ENCODE measurements around the gene ATP6AP1.

ATP6AP1 gene

GRCh38 chrX:154481195-154481594 lies 52.7 kb downstream of the ATP6AP1 start (continued):
- TF ChIP-seq, protein P1, sequence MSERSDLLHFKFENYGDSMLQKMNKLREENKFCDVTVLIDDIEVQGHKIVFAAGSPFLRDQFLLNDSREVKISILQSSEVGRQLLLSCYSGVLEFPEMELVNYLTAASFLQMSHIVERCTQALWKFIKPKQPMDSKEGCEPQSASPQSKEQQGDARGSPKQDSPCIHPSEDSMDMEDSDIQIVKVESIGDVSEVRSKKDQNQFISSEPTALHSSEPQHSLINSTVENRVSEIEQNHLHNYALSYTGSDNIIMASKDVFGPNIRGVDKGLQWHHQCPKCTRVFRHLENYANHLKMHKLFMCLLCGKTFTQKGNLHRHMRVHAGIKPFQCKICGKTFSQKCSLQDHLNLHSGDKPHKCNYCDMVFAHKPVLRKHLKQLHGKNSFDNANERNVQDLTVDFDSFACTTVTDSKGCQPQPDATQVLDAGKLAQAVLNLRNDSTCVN (tag by site-specific recombination; optimal IDR thresholded peaks at IDR 0.05) = no peak

DNA sequence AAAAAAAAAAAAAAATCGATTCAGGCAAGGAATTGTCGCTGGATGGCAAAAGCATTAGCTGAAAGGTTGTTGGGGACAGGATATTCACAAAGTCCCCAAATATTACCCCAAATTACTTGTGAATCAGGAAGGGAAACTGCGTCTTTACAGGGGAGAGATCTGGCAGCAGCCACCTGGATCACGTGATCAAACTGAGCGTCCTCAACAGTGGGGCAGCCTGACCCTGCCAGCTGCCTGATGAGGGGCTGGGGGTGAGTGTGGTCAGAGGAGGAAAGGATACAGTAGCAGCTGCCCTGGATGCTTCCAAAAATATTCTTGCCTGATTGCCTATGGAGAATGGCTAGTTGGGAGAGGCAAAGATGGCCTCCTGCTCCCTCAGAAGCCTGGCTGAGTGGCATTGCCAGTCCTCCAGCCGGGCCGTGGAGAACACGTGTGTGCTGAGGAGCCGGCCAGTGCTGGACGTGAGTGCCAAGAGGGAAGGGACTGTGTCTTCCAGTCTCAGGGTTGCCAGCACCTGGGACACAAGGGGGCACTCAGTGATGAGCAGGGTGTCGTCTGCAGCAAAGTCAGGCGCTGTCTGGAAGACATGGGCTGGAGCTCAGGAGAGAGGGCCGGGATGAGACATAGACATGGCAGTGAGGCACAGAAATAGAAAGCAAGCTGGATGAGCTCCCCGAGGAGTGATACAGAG lies 53.6 kb downstream of the ATP6AP1 start:
- CTCF ChIA-PET = interaction anchor here (0.6 to 1.6 kb wide), 2 partner anchors 45 to 585 kb away, joined by 4 to 8 read pairs; no protein-coding TSS in a partner anchor
- Histone ChIP-seq H3K9me3 (ENCODE audit: control insufficient read depth, insufficient read depth, low read depth, low read length) (no peaks in the 10 kb centered on the region), H3K36me3 (ENCODE audit: control insufficient read depth in 2 of 2, insufficient read depth in 1 of 2, low read length in 2 of 2) (peaks cover 0 to 23% of the 10 kb centered on the region in 2 experiments; a peak in 1 of 3 replicates), H3K27ac (ENCODE audit: extremely low read depth, low read depth, low read length) (no peak overlapping the region), H3K4me1 (ENCODE audit: control insufficient read depth, insufficient read depth, low read length) (no peaks in the 10 kb centered on the region; the same call in 1 of the 2 replicates), H3K4me3 (ENCODE audit: low read depth, low read length) (no peak overlapping the region)
- TF ChIP-seq INSM2 (tag by site-specific recombination; IDR thresholded peaks at IDR 0.05) = no peak
- TF ChIP-seq ZNF398 (tag by site-specific recombination; IDR thresholded peaks at IDR 0.05) = no peak
- no peak for TF ChIP-seq HIC1 (tag by site-specific recombination; IDR thresholded peaks at IDR 0.05)
- TF ChIP-seq HOXA7 (CRISPR knock-in tag; IDR thresholded peaks at IDR 0.05; ENCODE audit: borderline replicate concordance) = no peak
- no peak for TF ChIP-seq ZBTB8A (tag by site-specific recombination; IDR thresholded peaks at IDR 0.05)
- no peak for TF ChIP-seq IKZF3 (tag by site-specific recombination; IDR thresholded peaks at IDR 0.05)
- TF ChIP-seq, protein P2, sequence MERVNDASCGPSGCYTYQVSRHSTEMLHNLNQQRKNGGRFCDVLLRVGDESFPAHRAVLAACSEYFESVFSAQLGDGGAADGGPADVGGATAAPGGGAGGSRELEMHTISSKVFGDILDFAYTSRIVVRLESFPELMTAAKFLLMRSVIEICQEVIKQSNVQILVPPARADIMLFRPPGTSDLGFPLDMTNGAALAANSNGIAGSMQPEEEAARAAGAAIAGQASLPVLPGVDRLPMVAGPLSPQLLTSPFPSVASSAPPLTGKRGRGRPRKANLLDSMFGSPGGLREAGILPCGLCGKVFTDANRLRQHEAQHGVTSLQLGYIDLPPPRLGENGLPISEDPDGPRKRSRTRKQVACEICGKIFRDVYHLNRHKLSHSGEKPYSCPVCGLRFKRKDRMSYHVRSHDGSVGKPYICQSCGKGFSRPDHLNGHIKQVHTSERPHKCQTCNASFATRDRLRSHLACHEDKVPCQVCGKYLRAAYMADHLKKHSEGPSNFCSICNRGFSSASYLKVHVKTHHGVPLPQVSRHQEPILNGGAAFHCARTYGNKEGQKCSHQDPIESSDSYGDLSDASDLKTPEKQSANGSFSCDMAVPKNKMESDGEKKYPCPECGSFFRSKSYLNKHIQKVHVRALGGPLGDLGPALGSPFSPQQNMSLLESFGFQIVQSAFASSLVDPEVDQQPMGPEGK (tag by site-specific recombination; IDR thresholded peaks at IDR 0.05) = no peak
- TF ChIP-seq ZNF623 (tag by site-specific recombination; IDR thresholded peaks at IDR 0.05) = no peak
- no peak for TF ChIP-seq ZNF211 (tag by site-specific recombination; IDR thresholded peaks at IDR 0.05; ENCODE audit: low read depth)
- TF ChIP-seq, protein P3, sequence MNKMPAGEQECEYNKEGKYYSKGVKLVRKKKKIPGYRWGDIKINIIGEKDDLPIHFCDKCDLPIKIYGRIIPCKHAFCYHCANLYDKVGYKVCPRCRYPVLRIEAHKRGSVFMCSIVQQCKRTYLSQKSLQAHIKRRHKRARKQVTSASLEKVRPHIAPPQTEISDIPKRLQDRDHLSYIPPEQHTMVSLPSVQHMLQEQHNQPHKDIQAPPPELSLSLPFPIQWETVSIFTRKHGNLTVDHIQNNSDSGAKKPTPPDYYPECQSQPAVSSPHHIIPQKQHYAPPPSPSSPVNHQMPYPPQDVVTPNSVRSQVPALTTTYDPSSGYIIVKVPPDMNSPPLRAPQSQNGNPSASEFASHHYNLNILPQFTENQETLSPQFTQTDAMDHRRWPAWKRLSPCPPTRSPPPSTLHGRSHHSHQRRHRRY (tag by site-specific recombination; IDR thresholded peaks at IDR 0.05) = no peak
- no peak for TF ChIP-seq ZNF529 (tag by site-specific recombination; IDR thresholded peaks at IDR 0.05; ENCODE audit: insufficient replicate concordance)
- no peak for TF ChIP-seq ZNF585B (tag by site-specific recombination; IDR thresholded peaks at IDR 0.05)
- TF ChIP-seq ZNF223 (tag by site-specific recombination; IDR thresholded peaks at IDR 0.05) = no peak
- no peak for TF ChIP-seq ZSCAN16 (tag by site-specific recombination; IDR thresholded peaks at IDR 0.05)
- TF ChIP-seq FEZF1 (tag by site-specific recombination; IDR thresholded peaks at IDR 0.05) = no peak
- POLR2A ChIA-PET = interaction anchor here (1.1 to 2.1 kb wide), 2 partner anchors 8 to 99 kb away, joined by 3 to 8 read pairs; partner anchors contain the start of gene SLC10A3
